Neural progenitor cell (in vitro differentiated cells): Measurements from ENCODE around the gene UBR2.

Experiments
- CTCF ChIP-seq: fragments of 200-600 bp; sonication (generic); IDR thresholded peaks from 2 replicates; pipeline ENCODE4 v1.5.1; 2017; ENCODE audit warnings: antibody characterized with exemption, mild to moderate bottlenecking
- EZH2 ChIP-seq: fragments of 200-600 bp; sonication (generic); IDR thresholded peaks from 2 replicates; pipeline ENCODE4 v1.6.1; 2017; ENCODE audit warnings: antibody characterized with exemption, mild to moderate bottlenecking, moderate library complexity
- EZH2phosphoT487 ChIP-seq: fragments of 200-600 bp; sonication (generic); IDR thresholded peaks from 2 replicates; pipeline ENCODE4 v1.6.1; 2017; ENCODE audit warnings: antibody characterized with exemption

GRCh38 chr6:42629845-42630244 is 66.0 kb downstream of the UBR2 start:
- TF ChIP-seq CTCF (no peak), EZH2 (no peak), EZH2phosphoT487 (no peak)
